NCI-H1436 treated with DMSO at 0.1 percent for 48 hours (cell line): ENCODE data around the gene ARHGEF6.
"Not testable (repeated sequence)": the region's sequence is repeated elsewhere in the genome, so short reads cannot be mapped to it uniquely, and the experiment has no call there.

Source experiments
- DNase-seq: peaks from one replicate; lab custom pipeline; 2025; lab: John Stamatoyannopoulos, UW

ARHGEF6 gene, protein sequence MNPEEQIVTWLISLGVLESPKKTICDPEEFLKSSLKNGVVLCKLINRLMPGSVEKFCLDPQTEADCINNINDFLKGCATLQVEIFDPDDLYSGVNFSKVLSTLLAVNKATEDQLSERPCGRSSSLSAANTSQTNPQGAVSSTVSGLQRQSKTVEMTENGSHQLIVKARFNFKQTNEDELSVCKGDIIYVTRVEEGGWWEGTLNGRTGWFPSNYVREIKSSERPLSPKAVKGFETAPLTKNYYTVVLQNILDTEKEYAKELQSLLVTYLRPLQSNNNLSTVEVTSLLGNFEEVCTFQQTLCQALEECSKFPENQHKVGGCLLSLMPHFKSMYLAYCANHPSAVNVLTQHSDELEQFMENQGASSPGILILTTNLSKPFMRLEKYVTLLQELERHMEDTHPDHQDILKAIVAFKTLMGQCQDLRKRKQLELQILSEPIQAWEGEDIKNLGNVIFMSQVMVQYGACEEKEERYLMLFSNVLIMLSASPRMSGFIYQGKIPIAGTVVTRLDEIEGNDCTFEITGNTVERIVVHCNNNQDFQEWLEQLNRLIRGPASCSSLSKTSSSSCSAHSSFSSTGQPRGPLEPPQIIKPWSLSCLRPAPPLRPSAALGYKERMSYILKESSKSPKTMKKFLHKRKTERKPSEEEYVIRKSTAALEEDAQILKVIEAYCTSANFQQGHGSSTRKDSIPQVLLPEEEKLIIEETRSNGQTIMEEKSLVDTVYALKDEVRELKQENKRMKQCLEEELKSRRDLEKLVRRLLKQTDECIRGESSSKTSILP

DNA sequence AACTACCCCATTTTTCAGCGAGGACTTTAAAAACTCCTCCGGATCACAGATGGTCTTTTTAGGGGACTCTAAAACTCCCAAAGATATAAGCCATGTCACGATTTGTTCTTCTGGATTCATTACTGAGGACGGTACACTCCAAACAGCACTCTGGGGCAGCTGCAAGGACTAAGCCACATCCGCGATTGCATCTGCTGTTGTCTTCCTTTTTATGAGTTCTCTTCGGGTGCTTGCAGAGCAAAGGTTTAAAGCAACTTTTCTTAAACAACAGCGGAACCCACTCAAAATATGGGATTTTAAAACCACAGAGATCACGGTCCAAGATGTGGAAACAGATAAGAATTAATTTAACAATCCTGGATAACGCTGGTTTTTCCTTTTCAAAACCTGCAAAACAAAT lies at the start of gene ARHGEF6:
Gene ARHGEF6 (minus strand): TSS at position 170 of the 400 bp plus-strand sequence. CDS start 50 bp downstream, at position 120.
- DNase-seq = no peak

DNA sequence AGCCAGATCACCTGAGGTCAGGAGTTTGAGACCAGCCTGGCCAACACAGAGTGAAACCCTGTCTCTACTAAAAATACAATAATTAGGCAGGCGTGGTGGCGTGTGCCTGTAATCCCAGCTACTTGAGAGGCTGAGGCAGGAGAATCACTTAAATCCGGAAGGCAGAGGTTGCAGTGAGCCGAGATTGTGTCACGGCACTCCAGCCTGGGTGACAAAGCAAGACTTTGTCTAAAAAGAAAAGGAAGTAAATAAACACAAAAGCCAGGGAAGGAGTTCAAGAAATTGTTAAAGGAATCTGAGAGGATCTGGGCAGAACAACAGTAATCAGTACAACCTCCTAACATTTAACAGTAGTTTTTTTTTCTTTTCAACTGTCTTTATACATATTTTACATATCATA lies 48.7 kb upstream of the ARHGEF6 start:
- DNase-seq = no peak

DNA sequence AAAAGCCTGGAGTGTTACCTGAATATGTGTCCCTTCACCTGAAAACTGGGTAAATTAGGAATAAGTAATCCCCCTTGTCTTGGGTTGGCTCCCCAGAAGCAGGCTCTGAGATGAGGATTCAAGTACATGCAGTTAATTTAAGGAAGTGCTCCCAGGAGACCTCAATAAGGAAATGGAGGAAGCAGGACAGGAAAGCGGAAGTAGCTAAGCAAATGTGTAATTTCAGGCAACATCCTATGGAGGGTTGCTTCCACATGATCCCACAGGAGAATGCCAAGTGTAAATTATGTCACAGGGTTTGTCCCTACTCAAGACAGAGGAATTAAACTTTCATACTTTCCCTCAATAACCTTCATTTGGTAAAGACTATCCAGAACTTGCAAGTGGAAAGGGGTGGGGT lies 48.1 kb upstream of the ARHGEF6 start:
- no peak for DNase-seq

GRCh38 chrX:136827026-136827425 lies 46.3 kb upstream of the ARHGEF6 start:
- DNase-seq = peak; percentile 12

DNA sequence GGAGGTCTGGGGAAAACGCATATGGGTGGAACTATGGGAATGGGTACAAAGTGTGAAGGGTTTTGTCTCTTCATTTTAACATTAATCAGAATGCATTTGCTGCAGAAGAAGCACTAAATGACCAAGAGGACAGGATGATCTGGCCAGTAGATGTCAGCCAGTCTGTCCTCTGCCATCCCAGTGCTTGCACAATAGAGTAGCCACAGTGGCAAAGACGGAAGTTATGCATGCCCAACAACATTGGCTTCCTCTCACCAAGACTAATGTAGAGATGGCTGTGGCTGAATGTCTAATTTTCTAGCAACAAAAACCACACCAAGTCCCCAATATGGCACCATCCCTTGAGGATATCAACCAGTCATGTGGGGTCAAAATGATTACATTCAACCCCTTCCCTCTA lies 45.0 kb upstream of the ARHGEF6 start:
- DNase-seq = no peak

DNA sequence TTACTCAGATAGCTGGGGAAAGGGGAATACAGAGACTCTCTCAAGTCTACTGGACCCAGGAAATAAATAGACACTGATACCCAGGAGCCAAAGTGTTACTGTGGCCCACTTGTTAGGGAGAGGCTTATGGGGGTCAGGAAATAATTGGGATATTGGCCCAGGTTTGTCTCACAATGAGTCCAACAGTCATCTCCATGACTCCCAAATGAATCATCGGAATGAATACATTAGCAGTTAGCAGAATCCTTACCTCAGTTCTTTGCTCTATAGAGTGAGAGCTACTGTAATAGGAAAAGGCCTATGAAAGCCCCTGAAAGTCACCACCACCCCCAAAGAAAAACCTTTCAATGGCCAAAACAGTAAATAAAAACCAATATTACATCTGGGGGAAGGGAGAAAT lies 42.4 kb upstream of the ARHGEF6 start:
- no peak for DNase-seq

- DNase-seq = no peak
These were observed 41.8 kb upstream of the ARHGEF6 start for GRCh38 chrX:136822337-136823095.

DNA sequence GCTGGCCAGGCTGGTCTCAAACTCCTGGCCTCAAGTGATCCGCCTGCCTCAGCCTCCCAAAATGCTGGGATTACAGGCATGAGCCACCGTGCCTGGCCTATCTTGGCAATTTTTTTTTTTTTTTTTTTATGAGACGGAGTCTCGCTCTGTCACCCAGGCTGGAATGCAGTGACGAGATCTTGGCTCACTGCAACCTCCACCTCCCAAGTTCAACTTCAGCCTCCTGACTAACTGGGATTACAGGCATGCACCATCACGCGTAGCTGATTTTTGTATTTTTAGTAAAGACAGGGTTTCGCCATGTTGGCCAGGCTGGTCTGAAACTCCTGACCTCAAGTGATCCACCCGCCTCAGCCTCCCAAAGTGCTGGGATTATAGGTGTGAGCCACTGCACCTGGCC lies 39.0 kb upstream of the ARHGEF6 start:
- not testable (repeated sequence) for DNase-seq

DNA sequence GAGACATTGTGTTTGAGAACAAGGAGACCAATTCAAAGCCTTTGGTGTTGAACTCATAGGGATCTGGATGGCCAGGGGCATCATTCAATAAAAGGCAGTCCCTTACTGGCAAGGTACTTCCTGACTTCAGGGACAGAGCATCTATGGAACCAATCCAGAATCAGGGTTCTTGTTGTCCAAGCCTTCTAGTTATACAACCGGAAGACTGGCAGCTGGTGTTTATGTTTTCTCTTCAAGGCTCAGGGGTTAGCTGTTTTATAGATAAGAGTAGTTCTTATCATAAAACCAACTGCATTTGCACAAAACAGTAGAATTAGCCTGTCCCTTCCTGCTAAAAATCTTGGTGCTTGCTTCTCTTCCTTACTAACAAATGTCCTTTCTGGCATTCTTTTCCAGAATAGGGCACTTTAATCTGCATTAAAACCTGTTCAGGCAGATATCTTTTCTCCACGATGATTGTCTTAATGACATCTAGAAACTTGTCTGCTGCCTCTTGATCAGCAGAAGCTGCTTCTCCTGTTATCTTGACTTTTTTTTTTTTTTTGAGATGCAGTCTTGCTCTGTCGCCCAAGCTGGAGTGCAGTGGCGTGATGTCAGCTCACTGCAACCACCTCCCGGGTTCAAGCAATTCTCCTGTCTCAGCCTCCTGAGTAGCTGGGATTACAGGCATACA lies 38.4 kb upstream of the ARHGEF6 start:
- DNase-seq = no peak

GRCh38 chrX:136816975-136817374 lies 36.2 kb upstream of the ARHGEF6 start:
- DNase-seq = no peak

DNA sequence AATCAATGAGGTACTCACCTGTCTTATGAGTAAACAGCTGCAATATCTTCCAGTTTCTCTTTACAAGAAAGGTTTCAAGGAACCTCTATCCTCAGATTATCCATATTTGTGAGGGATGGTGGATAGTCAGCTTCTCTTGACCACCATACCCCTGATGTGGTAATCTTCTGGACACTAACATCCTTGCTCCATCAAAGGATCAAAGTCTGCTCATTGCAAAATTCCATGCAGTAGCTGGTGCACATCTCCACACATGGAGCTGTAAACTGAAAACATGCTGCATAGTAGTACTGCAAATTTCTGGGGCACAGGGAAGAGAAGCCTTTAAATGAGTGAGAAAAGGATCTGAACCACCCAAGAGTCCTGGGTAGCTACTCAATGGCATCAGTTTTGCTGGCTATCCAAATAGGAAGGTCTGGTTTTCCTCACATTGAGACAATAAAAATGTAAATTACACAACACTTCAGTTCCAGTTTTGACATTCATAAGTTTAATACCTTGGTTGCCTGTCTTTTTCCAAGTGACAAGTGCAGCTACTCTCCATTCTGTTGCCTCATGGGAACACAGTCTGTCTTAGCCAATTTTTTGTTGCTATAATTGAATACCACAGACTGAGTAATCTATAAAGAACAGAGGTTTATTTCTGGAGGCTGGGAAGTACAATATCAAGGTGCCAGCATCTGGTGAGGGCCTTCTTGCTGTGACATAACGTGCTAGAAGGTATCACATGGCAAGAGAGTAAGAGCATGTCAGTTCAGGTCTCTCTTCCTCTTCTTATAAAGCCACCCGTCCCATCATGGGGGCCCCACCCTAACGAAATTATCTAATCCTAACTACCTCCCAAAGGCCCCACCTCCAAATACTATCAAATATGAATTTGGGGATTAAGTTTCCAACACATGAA lies 34.4 kb upstream of the ARHGEF6 start:
- DNase-seq = no peak

DNA sequence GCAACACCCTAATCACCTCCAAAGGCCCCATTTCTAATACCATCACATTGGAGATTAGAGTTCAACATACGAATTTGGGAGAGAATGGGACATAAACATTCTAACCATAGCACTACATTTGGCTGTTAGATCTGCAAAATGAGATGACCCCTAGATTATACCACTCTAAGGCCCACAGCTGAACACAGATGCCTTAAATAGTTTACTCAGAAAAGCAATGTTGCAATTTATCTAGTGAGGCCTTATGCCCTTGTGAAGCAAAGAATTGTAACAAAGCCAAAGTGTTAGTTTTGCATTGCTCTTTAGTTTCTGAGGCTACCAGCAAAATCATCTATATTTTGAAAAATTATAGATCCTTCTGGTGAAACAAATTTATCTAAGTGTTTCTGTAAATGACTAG lies 31.6 kb upstream of the ARHGEF6 start:
- DNase-seq = no peak

GRCh38 chrX:136810493-136810892 lies 29.8 kb upstream of the ARHGEF6 start:
- DNase-seq = no peak

DNA sequence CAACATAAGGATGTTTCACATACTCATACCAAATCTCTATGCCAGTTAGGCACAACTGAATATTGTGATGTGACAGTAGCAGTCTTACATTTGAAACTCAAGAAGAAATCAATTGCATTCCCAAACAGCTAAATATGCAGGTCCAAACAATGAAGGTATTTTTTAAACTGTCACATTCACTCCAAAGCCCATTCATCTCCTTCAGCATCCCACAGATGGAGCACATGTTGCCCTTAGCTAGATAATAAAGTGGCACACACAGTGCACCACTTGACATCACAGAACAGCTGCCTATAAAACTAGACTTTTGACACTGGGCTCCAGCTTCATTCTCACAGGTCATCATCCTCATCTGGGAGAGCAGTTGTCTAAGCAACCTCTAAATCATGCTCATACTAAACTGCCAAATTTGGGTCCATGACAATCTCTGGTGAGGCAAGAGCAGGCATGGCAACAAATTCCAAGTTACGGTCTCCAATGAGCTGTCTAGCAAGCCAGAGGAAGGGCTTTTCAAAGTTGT lies 26.2 kb upstream of the ARHGEF6 start:
- no peak for DNase-seq

GRCh38 chrX:136802515-136802914 lies 21.8 kb upstream of the ARHGEF6 start:
- DNase-seq = no peak

DNA sequence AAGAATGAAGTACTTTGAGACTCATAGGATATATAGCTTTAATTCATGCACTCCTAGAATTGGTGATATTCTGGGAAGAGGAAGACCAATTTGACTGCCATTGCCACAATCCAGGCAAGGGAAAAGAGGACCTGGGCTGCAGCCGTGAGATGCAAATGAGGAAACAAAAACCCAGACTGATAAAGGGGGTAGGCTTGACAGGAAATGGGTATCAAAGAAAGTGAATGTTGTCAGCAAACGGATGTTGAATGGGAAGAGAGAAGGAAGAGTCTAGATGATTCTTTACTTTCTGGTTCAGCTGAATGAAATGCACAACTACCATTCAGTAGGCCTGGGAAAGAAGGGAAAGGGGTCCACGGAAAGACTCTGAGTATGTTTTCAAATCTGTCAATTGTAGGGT lies 17.1 kb upstream of the ARHGEF6 start:
- no peak for DNase-seq

- not testable (repeated sequence) for DNase-seq
These were observed 14.4 kb upstream of the ARHGEF6 start for GRCh38 chrX:136795132-136795531.

- not testable (repeated sequence) for DNase-seq
These were observed 13.9 kb upstream of the ARHGEF6 start for GRCh38 chrX:136794660-136795059.

GRCh38 chrX:136794080-136794479 lies 13.3 kb upstream of the ARHGEF6 start:
- DNase-seq = no peak

DNA sequence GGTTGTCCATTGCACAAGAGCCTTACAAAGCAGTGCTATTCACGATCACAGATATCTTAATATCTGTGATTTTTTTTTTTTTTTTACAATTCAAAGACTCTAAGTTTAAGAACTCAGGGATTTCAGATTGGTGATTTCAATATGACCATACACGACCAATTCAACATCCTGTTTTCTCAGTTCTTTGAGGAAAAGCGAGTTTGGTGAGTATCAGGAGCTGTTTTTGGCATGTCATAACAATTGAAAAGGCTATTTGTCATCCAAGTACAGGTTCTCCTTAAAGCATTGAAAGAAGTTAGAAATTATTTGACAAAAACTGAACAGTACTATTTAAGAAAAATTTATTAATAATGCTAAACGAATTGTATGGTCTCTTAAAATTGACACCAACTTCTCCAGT lies 9.1 kb upstream of the ARHGEF6 start:
- DNase-seq = no peak

- DNase-seq = no peak
These were observed 3.5 kb upstream of the ARHGEF6 start for GRCh38 chrX:136784231-136784630.
